ENCODE measurements around the gene MEIS2. TPM values are rescaled to one million over a fixed set of nuclear protein-coding genes. Genes with fewer than 3 reads are reported as not detected.

The MEIS2 gene
- total RNA-seq, 4 donors from 2014 or later = 28.3 to 87.5 (median 42.2) TPM

DNA sequence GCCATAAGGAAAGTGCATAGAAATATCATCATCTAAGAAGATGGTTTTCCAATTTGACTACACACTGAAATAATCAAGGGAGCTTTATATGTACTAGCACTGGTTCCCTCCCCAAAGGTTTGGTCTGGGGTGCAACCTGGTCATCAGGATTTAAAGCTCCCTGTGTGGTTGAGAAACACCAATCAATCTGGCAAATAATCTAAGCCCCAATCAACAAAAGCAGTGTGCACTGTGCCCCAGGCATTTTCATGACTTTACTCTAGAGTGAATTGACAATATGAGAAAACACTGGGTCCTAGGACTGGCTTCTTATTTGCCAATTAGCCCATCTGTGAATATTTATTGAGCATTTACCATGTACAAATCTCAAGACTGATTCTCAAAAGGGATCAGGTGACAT, 255.1 kb downstream of the MEIS2 start:
- TF ChIP-seq, protein P1, sequence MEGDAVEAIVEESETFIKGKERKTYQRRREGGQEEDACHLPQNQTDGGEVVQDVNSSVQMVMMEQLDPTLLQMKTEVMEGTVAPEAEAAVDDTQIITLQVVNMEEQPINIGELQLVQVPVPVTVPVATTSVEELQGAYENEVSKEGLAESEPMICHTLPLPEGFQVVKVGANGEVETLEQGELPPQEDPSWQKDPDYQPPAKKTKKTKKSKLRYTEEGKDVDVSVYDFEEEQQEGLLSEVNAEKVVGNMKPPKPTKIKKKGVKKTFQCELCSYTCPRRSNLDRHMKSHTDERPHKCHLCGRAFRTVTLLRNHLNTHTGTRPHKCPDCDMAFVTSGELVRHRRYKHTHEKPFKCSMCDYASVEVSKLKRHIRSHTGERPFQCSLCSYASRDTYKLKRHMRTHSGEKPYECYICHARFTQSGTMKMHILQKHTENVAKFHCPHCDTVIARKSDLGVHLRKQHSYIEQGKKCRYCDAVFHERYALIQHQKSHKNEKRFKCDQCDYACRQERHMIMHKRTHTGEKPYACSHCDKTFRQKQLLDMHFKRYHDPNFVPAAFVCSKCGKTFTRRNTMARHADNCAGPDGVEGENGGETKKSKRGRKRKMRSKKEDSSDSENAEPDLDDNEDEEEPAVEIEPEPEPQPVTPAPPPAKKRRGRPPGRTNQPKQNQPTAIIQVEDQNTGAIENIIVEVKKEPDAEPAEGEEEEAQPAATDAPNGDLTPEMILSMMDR (IDR thresholded peaks at IDR 0.05) = no peak
- ATAC-seq (ENCODE audit: low FRiP score) (no peak), DNase-seq (ENCODE audit: low spot score) (no peak)

DNA sequence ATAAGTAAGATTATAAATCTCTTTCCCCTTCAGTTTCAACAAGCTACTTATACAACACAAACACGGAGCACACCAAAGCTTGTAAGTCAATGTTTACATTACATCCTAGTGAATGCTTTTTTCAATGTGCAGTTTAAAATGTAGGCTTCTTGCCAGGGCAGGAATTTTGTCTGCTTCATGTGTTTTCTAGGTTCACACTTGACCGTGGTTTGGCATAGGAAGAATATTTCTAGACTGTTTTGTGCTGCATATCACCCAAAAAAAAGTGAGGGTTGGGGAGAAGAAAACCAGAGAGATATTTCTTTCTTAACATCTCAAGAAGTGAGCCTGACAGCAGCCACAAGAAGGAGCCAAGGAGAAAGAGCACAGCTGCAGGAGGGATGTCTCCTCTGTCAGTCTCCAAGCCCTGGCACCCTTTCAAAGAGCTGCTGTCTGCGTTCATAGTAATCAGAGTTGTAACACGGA, 255.8 kb downstream of the MEIS2 start:
- DNase-seq (ENCODE audit: low spot score) (no peak), ATAC-seq (ENCODE audit: low FRiP score) (no peak)
- TF ChIP-seq, protein P1 (IDR thresholded peaks at IDR 0.05) = no peak

DNA sequence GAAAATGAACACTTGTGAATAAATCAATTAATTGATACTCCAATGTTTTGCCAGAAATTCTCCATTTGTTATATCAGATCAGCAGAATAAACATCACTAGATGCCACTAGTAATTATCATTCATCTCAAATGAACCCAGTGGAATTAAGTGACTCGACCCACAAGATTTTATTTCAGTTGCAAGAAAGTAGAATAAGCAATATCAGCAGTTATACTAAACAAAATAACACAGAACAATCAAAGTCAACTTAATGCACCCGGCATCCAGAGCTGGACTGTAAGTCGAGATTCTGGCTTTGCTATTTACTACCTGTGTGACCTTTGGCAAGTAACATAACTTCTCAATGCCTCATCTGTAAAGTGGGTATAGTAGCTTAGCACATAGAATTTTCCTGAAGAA, 256.5 kb downstream of the MEIS2 start:
- no peak for DNase-seq (ENCODE audit: low spot score)
- TF ChIP-seq, protein P1 (IDR thresholded peaks at IDR 0.05) = no peak
- no peak for ATAC-seq (ENCODE audit: low FRiP score)

DNA sequence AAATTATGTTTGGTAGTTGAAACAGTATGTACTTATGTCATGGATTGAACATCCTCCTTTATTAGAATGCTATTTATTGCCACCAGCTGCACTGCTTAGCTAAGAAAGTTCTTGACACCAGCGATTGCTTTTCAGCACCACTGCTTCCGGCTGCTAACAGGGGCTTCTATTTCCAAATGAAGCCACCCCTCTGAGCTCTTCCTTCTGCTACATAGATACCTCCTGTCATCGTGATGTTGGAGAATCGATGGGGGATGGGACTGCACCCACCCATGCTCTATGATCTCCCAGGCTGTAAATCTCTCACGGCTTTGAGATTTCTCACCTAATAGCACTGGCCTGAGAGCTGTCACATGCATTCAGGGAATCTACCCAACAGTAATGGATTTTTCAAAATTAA, 259.2 kb downstream of the MEIS2 start:
- TF ChIP-seq, protein P1 (IDR thresholded peaks at IDR 0.05) = no peak
- no peak for ATAC-seq (ENCODE audit: low FRiP score)
- DNase-seq (ENCODE audit: low spot score) = no peak

Small RNA genes within 50 kb of the gene (small RNA-seq; reads per million reads assigned to genes)
- not detected for gene MIR8063
- gene RF00012 = not detected
- not detected for gene RF00019
